ENCODE results near the gene CSRNP3. TPM values are rescaled to one million over a fixed set of nuclear protein-coding genes. Genes with fewer than 3 reads are reported as not detected.

Gene CSRNP3
- 14.6 TPM for total RNA-seq (ENCODE audit: unreplicated experiment)
- long read RNA-seq, partial matches to known transcripts = 0 of 5 reads
- long read RNA-seq, other reads (novel, unspliced or antisense) = 1 of 5 reads

- TF ChIP-seq CTCF (IDR thresholded peaks at IDR 0.05; ENCODE audit: unreplicated experiment) = no peak
- H3K27ac Mint-ChIP-seq (ENCODE audit: unreplicated experiment) = peak within 1 kb of the TSS; percentile 89
- H3K4me1 Mint-ChIP-seq (ENCODE audit: unreplicated experiment) = peaks cover 12% of the 10 kb centered on the region
- no peaks in the 10 kb centered on the region for H3K36me3 Mint-ChIP-seq (ENCODE audit: low read depth, unreplicated experiment)
- H3K27me3 Mint-ChIP-seq (ENCODE audit: unreplicated experiment) = no peaks in the 10 kb centered on the region
- peak within 1 kb of the TSS; percentile 95 for H3K4me3 Mint-ChIP-seq (ENCODE audit: unreplicated experiment)
- DNase-seq (ENCODE audit: low spot score) = peak; percentile 62
- H3K9me3 Mint-ChIP-seq (ENCODE audit: unreplicated experiment) = no peaks in the 10 kb centered on the region
Measured at GRCh38 chr2:165469417-165469816, at the start of gene CSRNP3. Gene CSRNP3 (plus strand): TSS chr2:165469698. CDS start chr2:165595066, 125,368 bp downstream.

GRCh38 chr2:165420231-165420630 lies 49.3 kb upstream of the CSRNP3 start:
- DNase-seq (ENCODE audit: low spot score) = no peak
- Mint-ChIP-seq H3K27ac (ENCODE audit: unreplicated experiment) (no peak overlapping the region), H3K4me1 (ENCODE audit: unreplicated experiment) (peaks cover 2% of the 10 kb centered on the region)

GRCh38 chr2:165423081-165423480 lies 46.4 kb upstream of the CSRNP3 start:
- peaks cover 3% of the 10 kb centered on the region for H3K27me3 Mint-ChIP-seq (ENCODE audit: unreplicated experiment)
- no peak overlapping the region for H3K27ac Mint-ChIP-seq (ENCODE audit: unreplicated experiment)
- H3K36me3 Mint-ChIP-seq (ENCODE audit: low read depth, unreplicated experiment) = peaks cover 27% of the 10 kb centered on the region
- no peak for TF ChIP-seq CTCF (IDR thresholded peaks at IDR 0.05; ENCODE audit: unreplicated experiment)
- no peak overlapping the region for H3K4me3 Mint-ChIP-seq (ENCODE audit: unreplicated experiment)
- DNase-seq (ENCODE audit: low spot score) = no peak
- H3K9me3 Mint-ChIP-seq (ENCODE audit: unreplicated experiment) = peaks cover 17% of the 10 kb centered on the region
- no peaks in the 10 kb centered on the region for H3K4me1 Mint-ChIP-seq (ENCODE audit: unreplicated experiment)

More at GRCh38 chr2:165420231-165420630, 49.3 kb upstream of the CSRNP3 start:
- peaks cover 23% of the 10 kb centered on the region for H3K36me3 Mint-ChIP-seq (ENCODE audit: low read depth, unreplicated experiment)
- H3K9me3 Mint-ChIP-seq (ENCODE audit: unreplicated experiment) = peaks cover 17% of the 10 kb centered on the region
- peaks cover 4% of the 10 kb centered on the region for H3K27me3 Mint-ChIP-seq (ENCODE audit: unreplicated experiment)
- TF ChIP-seq CTCF (IDR thresholded peaks at IDR 0.05; ENCODE audit: unreplicated experiment) = no peak
- no peak overlapping the region for H3K4me3 Mint-ChIP-seq (ENCODE audit: unreplicated experiment)

- TF ChIP-seq CTCF (IDR thresholded peaks at IDR 0.05; ENCODE audit: unreplicated experiment) = no peak
- no peak for DNase-seq (ENCODE audit: low spot score)
- H3K4me1 Mint-ChIP-seq (ENCODE audit: unreplicated experiment) = no peaks in the 10 kb centered on the region
- H3K4me3 Mint-ChIP-seq (ENCODE audit: unreplicated experiment) = no peak overlapping the region
- peaks cover 17% of the 10 kb centered on the region for H3K9me3 Mint-ChIP-seq (ENCODE audit: unreplicated experiment)
- H3K36me3 Mint-ChIP-seq (ENCODE audit: low read depth, unreplicated experiment) = peaks cover 27% of the 10 kb centered on the region
- H3K27ac Mint-ChIP-seq (ENCODE audit: unreplicated experiment) = no peak overlapping the region
- peaks cover 3% of the 10 kb centered on the region for H3K27me3 Mint-ChIP-seq (ENCODE audit: unreplicated experiment)
Measured at GRCh38 chr2:165425556-165425955, 43.9 kb upstream of the CSRNP3 start.

GRCh38 chr2:165427686-165428085 lies 41.8 kb upstream of the CSRNP3 start:
- Mint-ChIP-seq H3K27me3 (ENCODE audit: unreplicated experiment) (peaks cover 1% of the 10 kb centered on the region), H3K9me3 (ENCODE audit: unreplicated experiment) (peaks cover 10% of the 10 kb centered on the region), H3K4me3 (ENCODE audit: unreplicated experiment) (no peak overlapping the region), H3K4me1 (ENCODE audit: unreplicated experiment) (no peaks in the 10 kb centered on the region), H3K36me3 (ENCODE audit: low read depth, unreplicated experiment) (peaks cover 14% of the 10 kb centered on the region), H3K27ac (ENCODE audit: unreplicated experiment) (no peak overlapping the region)
- TF ChIP-seq CTCF (IDR thresholded peaks at IDR 0.05; ENCODE audit: unreplicated experiment) = no peak
- no peak for DNase-seq (ENCODE audit: low spot score)
